Posterior cingulate gyrus (tissue), 11 donors: ENCODE measurements around the gene SYT17.
"Not testable (repeated sequence)": the region's sequence is repeated elsewhere in the genome, so short reads cannot be mapped to it uniquely, and the experiment has no call there.

ENCODE experiments used
- DNase-seq, 10 donors: peaks; one replicate each; pipeline versions ENCODE4 v3.0.0 to v3.0.0-alpha.2; 2020 to 2021; ENCODE audit warnings: mixed read lengths in 3 of 10
- intact Hi-C: fragments of 100-400 bp; cut with DNase I; formaldehyde crosslinking; loops from one replicate; pipeline ENCODE4 v1.15.1; 2023

SYT17 gene

DNA sequence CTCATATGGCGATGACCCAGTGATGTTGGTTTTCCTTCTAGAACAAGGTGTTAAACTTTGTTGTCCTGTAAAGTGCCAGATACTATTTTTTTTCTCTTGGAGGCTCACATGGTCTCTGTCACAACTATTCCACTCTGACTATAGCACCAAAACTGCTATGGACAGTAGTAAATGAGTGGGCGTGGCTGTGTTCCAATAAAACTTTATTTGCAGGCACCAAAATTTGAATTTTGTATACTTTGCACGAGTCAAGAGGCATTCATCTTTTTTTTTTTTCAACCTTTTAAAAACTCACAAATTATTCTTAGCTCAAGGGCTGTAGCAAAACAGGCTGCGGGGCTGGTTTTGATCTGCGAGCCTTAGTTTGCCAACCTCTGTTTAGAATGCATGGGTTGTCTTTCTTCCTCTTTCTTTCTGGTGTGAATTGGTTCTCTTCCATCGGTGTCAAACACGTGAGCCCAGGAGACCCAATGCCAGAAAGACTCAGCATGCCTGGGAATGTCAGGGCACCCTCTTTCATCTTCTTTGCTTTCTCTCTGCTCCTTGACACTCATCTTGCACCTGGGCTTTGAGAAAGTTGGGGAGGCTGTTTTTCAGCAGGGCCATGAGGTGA is 2.1 kb downstream of the SYT17 start:
- no peak for DNase-seq
- intact Hi-C loops, result no loop called here

DNA sequence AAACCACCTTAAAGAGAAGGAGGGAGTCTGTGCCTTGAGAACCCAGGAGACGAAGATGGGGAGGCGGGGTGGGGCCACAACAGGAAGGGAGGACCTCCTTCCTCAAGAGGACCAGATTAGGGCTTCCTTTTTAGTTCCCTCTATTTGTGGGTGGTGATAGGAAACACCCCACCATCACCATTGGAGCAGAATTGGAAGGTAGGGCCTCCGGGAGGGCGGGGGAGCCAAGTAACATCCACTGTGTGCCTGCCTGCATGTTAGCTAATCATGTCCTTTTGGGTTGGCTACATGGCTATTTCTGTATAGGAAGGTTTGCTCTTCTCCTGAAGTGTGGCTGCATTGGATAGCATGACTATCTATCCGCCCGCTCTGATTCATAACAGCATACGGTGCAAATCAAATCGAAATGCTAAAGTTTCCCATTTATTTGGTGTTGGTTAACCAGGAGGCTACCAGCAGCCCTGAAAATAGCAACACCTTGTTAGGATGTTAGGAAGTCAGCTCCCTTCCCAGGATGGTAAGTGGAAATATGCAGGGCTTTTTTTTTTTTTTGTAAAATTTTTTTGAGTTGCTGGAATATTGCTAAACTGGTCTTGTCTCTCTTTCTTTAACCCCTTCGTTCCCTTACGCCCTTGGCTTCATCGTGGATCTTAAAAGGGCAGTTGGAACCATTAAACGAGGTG is 4.2 kb downstream of the SYT17 start:
- intact Hi-C loops, result no loop called here
- DNase-seq, result peak in 1 of 10 donors; percentile 85

DNA sequence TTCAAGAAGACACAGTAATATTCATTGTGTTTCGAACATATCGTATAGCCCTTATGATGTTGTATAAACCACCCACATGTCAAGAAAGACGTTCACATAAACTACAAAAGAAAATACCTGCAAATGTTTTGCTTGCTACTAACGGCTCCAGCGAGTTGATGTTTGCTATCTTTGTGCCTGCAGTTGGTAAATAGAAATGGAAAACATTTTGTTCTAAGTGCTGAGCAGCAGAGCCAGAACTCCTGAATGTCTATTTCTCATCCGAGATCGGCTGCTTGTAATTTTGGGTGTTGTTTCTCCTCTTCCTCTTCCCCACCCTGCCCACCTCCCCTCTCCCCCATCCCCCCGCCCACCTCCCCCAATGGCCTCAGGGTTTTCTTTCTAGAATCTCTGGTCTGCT is 5.0 kb downstream of the SYT17 start:
- DNase-seq, result no peak
- intact Hi-C loops, result no loop called here

GRCh38 chr16:19173649-19174383 is 5.8 kb downstream of the SYT17 start:
- intact Hi-C loops, result no loop called here
- peak in 1 of 10 donors; percentile 42 for DNase-seq

- DNase-seq, result no peak
- intact Hi-C loops, result no loop called here
Measured at GRCh38 chr16:19174478-19174877, 6.4 kb downstream of the SYT17 start.

- DNase-seq, result no peak
- intact Hi-C loops, result no loop called here
Measured at GRCh38 chr16:19175492-19176262, 7.6 kb downstream of the SYT17 start.

DNA sequence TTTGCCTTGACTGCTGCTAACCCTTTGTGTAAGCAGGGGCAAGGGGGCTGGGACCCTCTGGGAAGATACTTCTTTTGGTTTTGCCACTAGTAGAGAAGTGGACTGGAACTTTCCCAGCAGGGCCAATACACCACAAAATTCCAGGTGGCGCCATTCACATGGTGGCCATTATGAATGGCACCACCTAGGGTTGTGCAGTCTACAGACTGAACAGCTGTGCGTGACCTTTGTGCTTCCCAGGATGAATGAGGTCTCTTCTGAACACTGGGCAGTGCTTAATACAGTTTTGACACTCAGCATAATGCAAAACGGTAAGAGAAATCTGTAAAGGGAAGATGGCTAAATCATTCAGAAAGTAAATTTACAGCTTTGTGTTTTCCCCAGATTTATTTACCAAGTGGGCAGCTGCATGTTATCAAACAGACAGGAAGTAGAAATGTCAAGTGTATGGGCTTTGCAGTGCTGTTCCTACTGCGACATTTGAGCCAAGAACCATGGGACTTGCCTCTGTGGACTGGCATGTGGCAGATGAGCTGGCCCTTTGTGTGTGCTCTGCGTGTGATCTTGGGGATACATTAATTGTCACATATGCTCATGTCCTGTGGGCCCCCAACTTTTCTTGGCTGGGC is 9.2 kb downstream of the SYT17 start:
- intact Hi-C loops, result no loop called here
- no peak for DNase-seq

- intact Hi-C loops, result no loop called here
- DNase-seq, result peak in 7 of 10 donors; percentile 22 to 94 (median 49)
Measured at GRCh38 chr16:19179546-19180490, 11.8 kb downstream of the SYT17 start.

GRCh38 chr16:19180741-19181140 is 12.7 kb downstream of the SYT17 start:
- intact Hi-C loops, result no loop called here
- DNase-seq, result no peak

DNA sequence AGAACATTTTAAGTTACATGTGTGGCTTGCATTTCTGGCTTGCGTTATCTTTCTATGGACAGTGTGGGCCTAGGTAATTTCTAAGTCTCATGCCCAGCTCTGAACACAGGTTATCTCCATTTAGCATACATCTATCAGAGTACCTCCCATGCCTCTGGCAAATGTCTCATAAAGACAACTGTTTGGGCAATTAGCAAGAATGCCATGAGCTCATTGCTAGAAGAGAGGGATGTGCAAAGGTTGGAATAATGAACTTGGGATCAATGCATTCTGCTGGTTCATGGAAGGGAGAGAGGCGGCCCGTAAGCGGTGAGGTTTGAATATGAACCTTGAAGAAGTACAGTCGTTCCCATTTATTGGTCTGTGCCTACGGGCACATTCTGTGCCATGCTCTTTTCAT is 14.4 kb downstream of the SYT17 start:
- DNase-seq, result no peak

GRCh38 chr16:19183187-19183586 is 15.1 kb downstream of the SYT17 start:
- no peak for DNase-seq
- intact Hi-C loops, result no loop called here

More for the DNA sequence above, 14.4 kb downstream of the SYT17 start:
- intact Hi-C loops, result no loop called here

GRCh38 chr16:19184823-19185509 is 16.9 kb downstream of the SYT17 start:
- no peak for DNase-seq
- intact Hi-C loops, result no loop called here

DNA sequence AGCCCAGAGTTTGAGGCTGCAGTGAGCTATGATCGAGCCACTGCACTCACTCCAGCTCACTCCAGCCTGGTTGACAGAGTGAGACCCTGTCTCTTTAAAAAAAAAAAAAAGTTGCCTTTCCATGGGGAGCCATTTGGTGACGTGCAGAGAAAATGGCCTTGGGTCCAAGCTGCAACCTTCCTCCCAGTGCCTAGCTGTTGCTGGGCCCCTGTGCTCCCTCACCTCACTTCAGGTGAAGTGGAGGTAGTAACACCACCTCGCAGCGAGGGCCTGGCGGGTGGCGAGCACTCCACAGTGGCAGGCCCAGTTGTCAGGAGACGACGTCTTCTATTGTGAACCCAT is 17.4 kb downstream of the SYT17 start:
- no peak for DNase-seq
- intact Hi-C loops, result no loop called here

- intact Hi-C loops, result no loop called here
- DNase-seq, result no peak
Measured at GRCh38 chr16:19186408-19186807, 18.4 kb downstream of the SYT17 start.

DNA sequence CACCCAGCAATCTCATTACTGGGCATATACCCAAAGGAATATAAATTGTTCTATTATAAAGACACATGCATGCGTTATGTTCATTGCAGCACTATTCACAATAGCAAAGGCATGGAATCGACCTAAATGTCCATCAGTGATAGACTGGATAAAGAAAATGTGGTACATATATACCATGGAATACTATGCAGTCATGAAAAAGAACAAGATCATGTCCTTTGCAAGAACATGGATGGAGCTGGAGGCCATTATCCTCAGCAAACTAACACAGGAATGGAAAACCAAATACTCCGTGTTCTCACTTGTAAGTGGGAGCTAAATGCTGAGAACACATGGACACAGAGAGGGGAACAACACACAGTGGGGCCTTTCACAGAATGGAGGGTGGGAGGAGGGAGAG is 19.9 kb downstream of the SYT17 start:
- DNase-seq, intact Hi-C loops: not testable (repeated sequence)

DNA sequence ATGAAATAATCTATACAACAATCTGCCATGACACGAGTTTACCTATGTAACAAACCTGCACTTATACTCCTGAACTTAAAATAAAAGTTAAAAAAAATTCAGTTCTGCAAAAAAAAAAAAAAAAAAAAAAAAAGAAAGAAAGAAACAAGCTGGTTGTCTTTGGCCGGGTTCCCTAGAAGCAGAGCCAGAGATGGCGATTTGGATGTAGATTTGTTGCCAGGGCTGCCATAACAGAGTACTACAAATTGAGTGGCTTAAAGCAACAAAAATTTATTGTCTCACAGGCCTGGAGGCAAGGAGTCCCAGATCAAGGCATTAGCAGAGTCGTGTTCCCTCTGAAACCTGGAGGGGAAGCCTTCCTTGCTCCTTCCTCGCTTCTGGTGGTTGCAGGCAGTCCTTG is 20.4 kb downstream of the SYT17 start:
- intact Hi-C loops, result no loop called here
- DNase-seq, result no peak

DNA sequence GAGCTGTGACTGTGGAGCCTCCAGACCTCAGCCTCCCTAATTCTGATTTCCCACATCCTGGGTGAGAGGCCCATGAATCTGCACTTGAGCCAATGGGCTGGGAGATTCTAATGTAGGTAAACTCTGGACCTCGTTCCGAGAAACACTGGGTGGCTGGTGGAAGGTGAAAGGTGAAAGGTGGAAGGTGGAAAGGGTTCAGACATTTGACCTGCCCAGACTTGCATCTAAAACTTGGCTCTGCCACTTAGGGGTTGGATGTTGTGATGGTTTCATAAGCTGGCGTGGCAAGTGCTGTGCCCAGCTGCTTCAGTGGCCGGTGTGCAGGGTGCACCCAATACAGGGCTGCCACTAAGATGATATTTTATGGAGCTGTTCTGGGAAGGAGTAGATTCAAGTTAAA is 24.8 kb downstream of the SYT17 start:
- intact Hi-C loops, result no loop called here
- DNase-seq, result no peak

DNA sequence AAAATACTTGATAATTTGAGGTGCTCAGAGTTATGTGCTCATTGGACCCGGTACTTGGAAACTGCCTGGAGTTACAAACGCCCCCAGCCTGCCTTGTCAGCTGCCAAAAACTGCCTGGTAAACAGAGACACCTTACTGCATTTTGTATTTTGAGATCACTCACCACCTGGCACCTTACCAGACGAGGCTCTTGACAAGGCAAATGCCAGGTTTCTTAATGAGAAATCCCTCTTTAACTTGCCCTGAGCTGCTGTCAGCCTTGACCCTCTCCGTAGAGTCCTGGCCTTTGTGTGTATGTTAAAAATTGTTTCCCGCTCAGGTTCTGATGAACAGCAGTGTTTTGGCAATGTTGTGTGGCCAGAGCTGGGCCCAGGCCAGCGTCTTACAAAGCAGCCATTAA is 28.8 kb downstream of the SYT17 start:
- intact Hi-C loops, result no loop called here
- DNase-seq, result no peak

DNA sequence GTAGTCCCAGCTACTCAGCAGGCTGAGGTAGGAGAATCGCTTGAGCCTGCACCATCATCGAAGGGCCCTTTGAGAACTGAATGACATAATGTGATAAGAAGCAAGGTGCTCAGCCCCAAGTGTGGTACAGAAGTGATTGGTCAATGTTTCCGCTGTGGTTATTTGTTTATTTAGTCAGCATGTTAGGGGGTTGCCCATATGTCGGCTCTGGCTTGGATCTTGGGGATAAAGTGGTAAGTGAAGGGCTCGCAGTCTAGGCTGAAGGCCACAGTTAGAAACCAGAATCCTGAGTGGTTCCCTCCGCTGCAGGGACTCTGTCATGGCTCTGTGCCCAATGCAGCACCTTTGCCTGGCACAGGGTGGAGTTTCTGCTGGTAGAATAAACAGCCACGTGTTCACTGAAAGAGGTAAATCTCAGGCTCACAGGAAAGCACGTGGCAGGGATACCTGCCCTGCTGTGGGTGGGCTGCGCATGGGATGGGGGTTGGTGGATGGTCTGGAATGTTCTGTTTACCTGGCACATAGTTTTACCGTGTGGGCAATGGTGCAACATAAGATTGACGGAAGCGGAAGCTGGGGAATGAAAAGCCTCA is 35.4 kb downstream of the SYT17 start:
- DNase-seq, result no peak
- intact Hi-C loops, result no loop called here
